C4-2B (cell line): ENCODE measurements around the gene INTS12.

ENCODE experiments used
- H3K27ac ChIP-seq: fragments of 450-650 bp; 2 replicates; pipeline ENCODE4 v1.5.1; 2017
- ZFX ChIP-seq: fragments of 450-650 bp; IDR thresholded peaks from 2 replicates; pipeline ENCODE4 v1.6.1; 2017
- TF ChIP-seq, protein P1 (sequence below): fragments of 450-650 bp; conservative IDR thresholded peaks from 2 replicates; pipeline ENCODE4 v1.5.1; 2017; ENCODE audit warnings: mild to moderate bottlenecking

Gene INTS12

DNA sequence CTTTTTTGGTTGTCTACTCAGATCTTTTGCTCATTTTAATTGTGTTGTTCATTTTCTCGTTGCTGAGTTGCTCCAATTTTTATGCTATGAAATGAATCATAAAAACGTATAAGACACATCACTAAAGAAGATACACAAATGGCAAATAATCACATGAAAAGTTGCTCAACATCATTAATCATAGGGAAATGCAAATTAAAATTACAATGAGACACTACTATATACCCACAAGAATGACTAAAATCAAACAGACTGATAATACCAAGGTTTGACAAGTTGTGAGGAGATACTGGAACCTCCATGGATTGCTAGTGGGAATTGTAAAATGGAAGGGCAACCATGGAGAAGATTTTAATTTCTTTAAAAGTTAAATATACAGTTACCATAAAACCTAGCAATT lies 17.1 kb upstream of the INTS12 start:
- no peak for TF ChIP-seq ZFX
- TF ChIP-seq, protein P1, sequence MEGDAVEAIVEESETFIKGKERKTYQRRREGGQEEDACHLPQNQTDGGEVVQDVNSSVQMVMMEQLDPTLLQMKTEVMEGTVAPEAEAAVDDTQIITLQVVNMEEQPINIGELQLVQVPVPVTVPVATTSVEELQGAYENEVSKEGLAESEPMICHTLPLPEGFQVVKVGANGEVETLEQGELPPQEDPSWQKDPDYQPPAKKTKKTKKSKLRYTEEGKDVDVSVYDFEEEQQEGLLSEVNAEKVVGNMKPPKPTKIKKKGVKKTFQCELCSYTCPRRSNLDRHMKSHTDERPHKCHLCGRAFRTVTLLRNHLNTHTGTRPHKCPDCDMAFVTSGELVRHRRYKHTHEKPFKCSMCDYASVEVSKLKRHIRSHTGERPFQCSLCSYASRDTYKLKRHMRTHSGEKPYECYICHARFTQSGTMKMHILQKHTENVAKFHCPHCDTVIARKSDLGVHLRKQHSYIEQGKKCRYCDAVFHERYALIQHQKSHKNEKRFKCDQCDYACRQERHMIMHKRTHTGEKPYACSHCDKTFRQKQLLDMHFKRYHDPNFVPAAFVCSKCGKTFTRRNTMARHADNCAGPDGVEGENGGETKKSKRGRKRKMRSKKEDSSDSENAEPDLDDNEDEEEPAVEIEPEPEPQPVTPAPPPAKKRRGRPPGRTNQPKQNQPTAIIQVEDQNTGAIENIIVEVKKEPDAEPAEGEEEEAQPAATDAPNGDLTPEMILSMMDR = no peak

DNA sequence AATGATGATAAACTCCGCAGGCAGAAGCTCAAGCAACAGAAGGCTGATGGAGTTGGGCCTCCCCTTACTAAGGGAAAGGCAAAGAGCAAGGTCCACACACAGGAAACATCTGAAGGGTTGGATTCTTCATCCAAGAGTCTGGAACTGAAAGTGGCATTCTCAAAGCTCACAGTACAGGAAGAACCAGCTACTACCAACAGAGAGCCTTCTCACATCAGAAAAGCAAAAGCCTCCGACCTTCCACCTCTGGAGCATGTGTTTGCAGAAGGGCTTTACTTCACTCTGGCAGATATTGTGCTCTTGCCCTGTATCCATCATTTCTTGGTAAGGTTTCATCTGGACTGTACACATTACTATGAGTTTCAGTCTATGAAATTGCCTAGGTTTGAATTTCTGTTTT lies 10.7 kb upstream of the INTS12 start:
- H3K27ac ChIP-seq = no peak overlapping the region
- TF ChIP-seq ZFX = no peak
- TF ChIP-seq, protein P1 = no peak

More for the DNA sequence above, 17.1 kb upstream of the INTS12 start:
- no peak overlapping the region for H3K27ac ChIP-seq

DNA sequence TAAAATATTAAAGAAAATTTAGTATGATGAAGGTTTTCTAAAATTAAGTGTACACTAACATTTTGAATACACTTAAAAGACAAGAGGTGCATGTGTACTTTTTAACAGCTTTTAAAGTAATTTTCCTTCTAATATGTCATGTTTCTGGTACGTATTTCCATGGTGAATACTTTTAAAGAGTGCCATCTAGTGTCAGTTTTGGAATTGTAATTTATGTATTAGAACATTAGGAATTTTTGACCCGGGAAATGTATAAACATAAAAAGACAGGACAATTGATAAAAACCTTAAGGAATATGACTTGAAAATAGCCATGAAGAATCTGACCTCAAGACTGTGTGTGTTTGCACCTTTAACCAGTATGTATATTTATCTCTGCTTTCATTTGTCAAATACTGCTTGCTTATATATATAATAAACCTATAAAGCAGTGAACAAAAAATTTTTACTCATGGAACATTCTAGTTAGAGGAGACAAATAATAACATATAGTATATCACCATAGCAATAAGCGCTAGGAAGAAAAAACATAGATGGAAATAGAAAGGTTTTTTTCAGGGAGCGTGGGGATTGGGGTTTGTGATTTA lies 7.3 kb upstream of the INTS12 start:
- H3K27ac ChIP-seq = no peak overlapping the region
- TF ChIP-seq, protein P1 = peak; percentile 64
- TF ChIP-seq ZFX = no peak

DNA sequence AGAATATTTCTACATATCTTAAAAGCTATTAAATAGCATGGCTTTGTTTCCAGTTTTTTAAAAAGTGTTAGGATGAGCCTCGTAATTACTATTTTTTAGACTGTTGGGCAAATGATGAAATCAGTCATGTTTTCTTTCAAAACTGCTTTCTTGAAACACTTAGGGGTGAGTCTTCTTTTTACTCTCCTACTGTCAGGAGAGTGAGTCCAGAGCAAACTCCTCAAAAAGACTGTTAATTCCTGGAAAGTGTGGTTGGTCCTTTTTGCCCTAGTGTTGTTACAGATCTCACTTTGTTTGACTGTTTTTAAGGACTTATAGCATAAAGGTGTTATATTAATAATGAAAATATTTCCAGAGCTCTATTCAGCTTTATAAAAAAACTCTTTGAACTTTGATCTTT lies 6.4 kb upstream of the INTS12 start:
- H3K27ac ChIP-seq = no peak overlapping the region
- TF ChIP-seq, protein P1 = no peak
- no peak for TF ChIP-seq ZFX

DNA sequence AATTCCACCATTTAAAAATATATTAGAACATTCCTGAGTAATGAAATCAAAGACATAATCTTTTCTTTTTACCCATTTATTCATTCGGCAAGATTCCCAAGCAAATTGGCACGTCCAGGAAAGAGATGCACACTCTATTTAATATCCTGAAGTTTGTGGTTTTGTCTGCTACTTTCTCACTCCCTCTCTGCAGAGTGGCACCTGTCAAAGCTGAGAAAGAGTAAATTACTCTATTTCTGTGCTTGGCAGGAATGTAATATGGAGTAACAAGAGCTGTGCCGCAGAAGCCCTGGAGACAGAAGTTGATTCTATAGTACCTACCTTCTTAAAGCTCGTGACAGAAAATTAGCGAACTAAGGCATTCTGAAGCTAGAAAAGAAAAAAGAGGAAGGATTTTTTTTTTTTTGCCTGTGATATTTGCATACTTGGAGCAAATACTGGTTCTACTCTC lies 5.6 kb upstream of the INTS12 start:
- TF ChIP-seq, protein P1 = no peak
- TF ChIP-seq ZFX = no peak
- H3K27ac ChIP-seq = no peak overlapping the region

DNA sequence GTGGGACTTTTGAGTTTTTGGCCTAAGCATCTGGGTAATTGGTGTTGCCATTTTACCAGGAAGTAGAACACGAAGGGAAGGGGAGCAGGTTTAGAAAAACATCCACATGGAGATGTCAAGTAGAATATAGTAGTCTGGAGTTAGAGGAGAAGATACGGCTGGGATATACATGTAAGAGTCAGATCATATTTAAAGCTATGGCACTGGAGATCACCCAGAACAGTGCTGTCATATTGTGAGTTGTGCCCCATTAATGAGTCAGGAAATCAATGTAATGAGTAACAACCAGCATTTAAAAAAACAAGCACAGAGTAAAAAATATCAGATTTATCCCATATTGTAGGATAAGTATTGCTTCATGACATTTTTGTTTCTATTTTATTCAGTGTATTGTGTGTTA lies 4.3 kb upstream of the INTS12 start:
- H3K27ac ChIP-seq = no peak overlapping the region
- TF ChIP-seq ZFX = no peak
- TF ChIP-seq, protein P1 = no peak

DNA sequence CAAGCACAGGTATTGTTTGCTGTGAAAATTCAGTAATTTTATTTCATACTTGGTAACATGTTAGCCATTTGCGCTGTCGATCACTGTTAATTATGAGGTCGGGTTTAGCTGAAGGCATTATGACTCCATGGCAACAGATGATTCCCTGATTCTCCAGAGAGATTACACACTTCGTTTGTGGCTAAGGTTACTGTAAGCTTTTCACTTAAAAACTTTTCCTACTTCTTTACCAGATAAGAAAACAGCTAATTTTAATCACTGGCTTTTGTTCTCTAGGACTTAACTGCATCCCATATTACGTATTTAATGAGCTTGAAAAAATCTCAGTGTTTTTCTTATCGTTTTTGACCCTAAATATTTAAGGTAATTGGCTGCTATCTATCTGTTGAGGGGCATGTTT lies 2.2 kb upstream of the INTS12 start:
- TF ChIP-seq, protein P1 = no peak
- no peak for TF ChIP-seq ZFX
- no peak overlapping the region for H3K27ac ChIP-seq
